A549 (cell line): Measurements from ENCODE around the gene RPL28. TPM values are rescaled to one million over a fixed set of nuclear protein-coding genes. Genes with fewer than 3 reads are reported as not detected.
"Not testable (repeated sequence)": the region's sequence is repeated elsewhere in the genome, so short reads cannot be mapped to it uniquely, and the experiment has no call there.

ENCODE experiments used
- ATAC-seq, 2 experiments: fragments of 200-7000 bp in 1 of 2; fragments of >200 bp in 1 of 2; cut with Nextera tagmentation in 1 of 2; cut with Tn5 transposase in 1 of 2; 3 replicates each; pipeline versions ENCODE4 v1.8.0 to v1.9.1; 2018 to 2020; ENCODE audit warnings: mild to moderate bottlenecking in 1 of 2, moderate library complexity in 1 of 2
- CTCF ChIA-PET: fragments of 300-600 bp; sonication (Branson Sonifier 250); formaldehyde crosslinking; extraction: SDS; loops from one replicate; lab custom pipeline; 2021; ENCODE audit warnings: antibody characterized with exemption, inconsistent platforms; lab: Yijun Ruan, JAX
- POLR2A ChIA-PET: fragments of 350-600 bp; formaldehyde crosslinking; extraction: SDS; loops from one replicate; lab custom pipeline; 2021; ENCODE audit warnings: antibody characterized with exemption, inconsistent platforms; lab: Yijun Ruan, JAX
- DNase-seq, 2 experiments: peaks; one replicate each; pipeline versions ENCODE4 v3.0.0 to v3.0.0-alpha.2; 2011 to 2016; ENCODE audit warnings: low read depth in 1 of 2, low spot score in 1 of 2
- FAIRE-seq: peaks from 2 replicates; lab custom pipeline; 2011; peaks lifted over from hg19 to GRCh38; lab: Jason Lieb, UNC
- H3K27ac ChIP-seq, 2 experiments: fragments of >200 bp; sonication (Bioruptor Twin); formaldehyde crosslinking; 3 replicates each; pipeline ENCODE4 v1.5.1; 2016 to 2017
- H3K4me1 ChIP-seq: fragments of >200 bp; sonication (Bioruptor Twin); formaldehyde crosslinking; 3 replicates; pipeline ENCODE4 v1.6.1; 2016
- H3K4me2 ChIP-seq: fragments of >200 bp; sonication (Bioruptor Twin); formaldehyde crosslinking; 3 replicates; pipeline ENCODE4 v1.6.1; 2016
- H3K4me3 ChIP-seq: fragments of >200 bp; sonication (Bioruptor Twin); formaldehyde crosslinking; 3 replicates; pipeline ENCODE4 v1.5.1; 2016
- H3K9me3 ChIP-seq: fragments of >200 bp; sonication (Bioruptor Twin); formaldehyde crosslinking; 3 replicates; pipeline ENCODE4 v1.6.1; 2016
- ATOH8 ChIP-seq: fragments of 250-450 bp; sonication (Bioruptor Pico); IDR thresholded peaks from 2 replicates; pipeline ENCODE4 v1.5.0; 2020; ENCODE audit warnings: low read depth, mild to moderate bottlenecking, moderate library complexity
- BCL3 ChIP-seq: fragments of >200 bp; sonication (Bioruptor Twin); formaldehyde crosslinking; IDR thresholded peaks from 3 replicates; pipeline ENCODE4 v1.6.1; 2016
- CBX2 ChIP-seq: fragments of 200-600 bp; sonication (generic); IDR thresholded peaks from 2 replicates; pipeline ENCODE4 v1.6.1; 2016; ENCODE audit warnings: low read depth, mild to moderate bottlenecking, borderline replicate concordance
- CBX8 ChIP-seq: fragments of 200-600 bp; sonication (generic); IDR thresholded peaks from 2 replicates; pipeline ENCODE4 v1.6.1; 2016
- CTCF ChIP-seq: fragments of >200 bp; sonication (Bioruptor Twin); formaldehyde crosslinking; IDR thresholded peaks from 3 replicates; pipeline ENCODE4 v1.5.1; 2016
- E2F6 ChIP-seq: IDR thresholded peaks from 2 replicates; pipeline ENCODE4 v1.6.1; 2012; ENCODE audit warnings: low read depth, borderline replicate concordance
- EHF ChIP-seq: fragments of 250-450 bp; sonication (Bioruptor Pico); IDR thresholded peaks from 2 replicates; pipeline ENCODE4 v1.5.0; 2020; ENCODE audit warnings: mild to moderate bottlenecking
- ELK1 ChIP-seq: fragments of 150-350 bp; IDR thresholded peaks from 2 replicates; pipeline ENCODE4 v1.6.1; 2014; ENCODE audit warnings: low read depth, mild to moderate bottlenecking, low read length
- EP300 ChIP-seq, 2 experiments: fragments of >200 bp; sonication (Bioruptor Twin); formaldehyde crosslinking; IDR thresholded peaks; 2 replicates in 1 of 2; 3 replicates in 1 of 2; pipeline ENCODE4 v1.6.1; 2016 to 2017
- FOSB ChIP-seq: fragments of 250-450 bp; sonication (Bioruptor Pico); IDR thresholded peaks from 2 replicates; pipeline ENCODE4 v1.5.0; 2020; ENCODE audit warnings: mild to moderate bottlenecking, moderate library complexity
- HES2 ChIP-seq: fragments of >200 bp; sonication (Bioruptor Twin); formaldehyde crosslinking; IDR thresholded peaks from 2 replicates; pipeline ENCODE4 v1.6.1; 2016
- HOXB13 ChIP-seq: fragments of 250-450 bp; sonication (Bioruptor Pico); IDR thresholded peaks from 2 replicates; pipeline ENCODE4 v1.5.0; 2020; ENCODE audit warnings: low read depth, mild to moderate bottlenecking, moderate library complexity
- JUN ChIP-seq, 2 experiments: fragments of >200 bp; sonication (Bioruptor Twin); formaldehyde crosslinking; IDR thresholded peaks; 2 replicates in 1 of 2; 3 replicates in 1 of 2; pipeline ENCODE4 v1.6.1; 2016 to 2017
- MAZ ChIP-seq: fragments of 150-350 bp; IDR thresholded peaks from 2 replicates; pipeline ENCODE4 v1.6.1; 2014; ENCODE audit warnings: antibody characterized with exemption, low read depth, low read length, borderline replicate concordance
- MYC ChIP-seq: IDR thresholded peaks from 2 replicates; pipeline ENCODE4 v1.6.1; 2012; ENCODE audit warnings: mild to moderate bottlenecking, inconsistent platforms, low read length, improper control_type of control experiment, borderline replicate concordance
- POLR2A ChIP-seq: IDR thresholded peaks from 2 replicates; pipeline ENCODE4 v1.6.1; 2012; ENCODE audit warnings: mild to moderate bottlenecking, low read length
- POLR2AphosphoS2 ChIP-seq: conservative IDR thresholded peaks from 2 replicates; pipeline ENCODE4 v1.6.1; 2012; ENCODE audit warnings: low read length, improper control_type of control experiment, inconsistent platforms
- RCOR1 ChIP-seq: fragments of 150-350 bp; IDR thresholded peaks from 2 replicates; pipeline ENCODE4 v1.6.1; 2014; ENCODE audit warnings: antibody characterized with exemption, low read length, low read depth
- RNF2 ChIP-seq: fragments of 200-600 bp; sonication (generic); IDR thresholded peaks from 2 replicates; pipeline ENCODE4 v1.6.1; 2016; ENCODE audit warnings: low read depth, mild to moderate bottlenecking, antibody characterized with exemption, moderate library complexity, borderline replicate concordance
- SREBF2 ChIP-seq: fragments of 450-650 bp; IDR thresholded peaks from 2 replicates; pipeline ENCODE4 v1.6.1; 2014; ENCODE audit warnings: mild to moderate bottlenecking, moderate library complexity
- TFCP2L1 ChIP-seq: fragments of 250-450 bp; sonication (Bioruptor Pico); IDR thresholded peaks from 2 replicates; pipeline ENCODE4 v1.5.0; 2021; ENCODE audit warnings: mild to moderate bottlenecking
- TP53 ChIP-seq: fragments of 250-450 bp; sonication (Bioruptor Pico); IDR thresholded peaks from 2 replicates; pipeline ENCODE4 v1.5.0; 2021; ENCODE audit warnings: mild to moderate bottlenecking, moderate library complexity
- USF2 ChIP-seq: fragments of 450-650 bp; IDR thresholded peaks from 2 replicates; pipeline ENCODE4 v1.6.1; 2014; ENCODE audit warnings: antibody characterized with exemption
- ZFP36 ChIP-seq: fragments of 450-650 bp; IDR thresholded peaks from 2 replicates; pipeline ENCODE4 v1.6.1; 2014; ENCODE audit warnings: borderline replicate concordance; ENCODE audit not compliant: partially characterized antibody
- WGBS: methylation state at CpG from one replicate; pipeline ENCODE4 v1.1.6; 2017; ENCODE audit errors: missing lambda C conversion rate; 5-methylcytosine and 5-hydroxymethylcytosine counted together
- polyA plus RNA-seq, 4 experiments: library from polyadenylated mRNA; depleted of rRNA in 3 of 4; stranded (reverse); fragments of >200 nt; fragmentation: RNase III in 1 of 4; extraction: RNeasy Plus Mini Kit Qiagen cat#74134 plus additional on column Dnase treatment in 1 of 4; gene quantifications; 2 replicates in 3 of 4; 3 replicates in 1 of 4; pipeline ENCODE4 v1.2.3, GENCODE V29; 2011 to 2017

RPL28 gene
- polyA plus RNA-seq, 2 of the 4 experiments (the other 2 are of a cell fraction) = 329 to 2,037 TPM

GRCh38 chr19:55408533-55408872 lies 22.8 kb downstream of the RPL28 start (continued):
- no peak for TF ChIP-seq ELK1
- no peak for TF ChIP-seq ZFP36
- no peak for TF ChIP-seq HES2
- no peak for TF ChIP-seq JUN (IDR thresholded peaks at IDR 0.05)
- TF ChIP-seq USF2 = no peak
- no peak for TF ChIP-seq POLR2AphosphoS2
- TF ChIP-seq FOSB (CRISPR knock-in tag) = peak; percentile 43; the same call in 1 of the 2 replicates
- no peak for TF ChIP-seq SREBF2
- TF ChIP-seq EHF (CRISPR knock-in tag) = peak; percentile 88; the same call in 1 of the 2 replicates
- TF ChIP-seq MAZ = no peak
- no peak for TF ChIP-seq BCL3
- TF ChIP-seq HOXB13 (CRISPR knock-in tag) = peak; percentile 95
- TF ChIP-seq EP300 (IDR thresholded peaks at IDR 0.05) = no peak
- TF ChIP-seq POLR2A = no peak
- no peak for TF ChIP-seq MYC
- TF ChIP-seq ATOH8 = peak; percentile 89
- TF ChIP-seq TFCP2L1 (CRISPR knock-in tag) = peak; percentile 82; the same call in 1 of the 2 replicates
- TF ChIP-seq CBX2 = no peak
- TF ChIP-seq E2F6 = no peak
- TF ChIP-seq CBX8 = no peak
- peak; percentile 92; the same call in 1 of the 2 replicates for TF ChIP-seq TP53
- TF ChIP-seq, all 56 proteins: peak for 16

- not testable (repeated sequence) for DNase-seq
Observed at GRCh38 chr19:55409179-55409578, 23.4 kb downstream of the RPL28 start.

GRCh38 chr19:55410168-55410567 lies 24.4 kb downstream of the RPL28 start:
- DNase-seq = no peak
- ATAC-seq = no peak
- Histone ChIP-seq H3K27ac (no peak overlapping the region), H3K9me3 (0 out of 3 replicates have a peak, but pooled peaks cover 6% of the 10 kb centered on the region), H3K4me2 (no peak overlapping the region), H3K4me1 (peaks cover 18% of the 10 kb centered on the region), H3K4me3 (no peak overlapping the region)
- no peak for TF ChIP-seq MYC
- no peak for TF ChIP-seq RCOR1
- no peak for TF ChIP-seq RNF2
- TF ChIP-seq CTCF = no peak
- TF ChIP-seq FOSB (CRISPR knock-in tag) = no peak
- WGBS = 83% methylated on average over 2 of the region's 2 CpGs
- ChIA-PET POLR2A (interaction anchor here (1.4 kb wide), 1 partner anchor 130 kb away, joined by 3 read pairs; the partner anchor contains the start of gene HSPBP1), CTCF (interaction anchor here (0.9 to 8.1 kb wide), 5 partner anchors 8 to 269 kb away, joined by 4 to 61 read pairs (median 8); no protein-coding TSS in a partner anchor)
- FAIRE-seq = peak; percentile 13

More at GRCh38 chr19:55409179-55409578, 23.4 kb downstream of the RPL28 start:
- not testable (repeated sequence) for ATAC-seq, FAIRE-seq, H3K9me3 ChIP-seq, H3K4me3 ChIP-seq, H3K4me2 ChIP-seq
- peak overlapping the region in 1 of 2 experiments; percentile 97; a peak in 4 of 6 replicates for H3K27ac ChIP-seq
- ChIA-PET CTCF (interaction anchor here (0.6 to 8.1 kb wide), 13 partner anchors 9 to 493 kb away, joined by 3 to 61 read pairs (median 4); partner anchors contain the start of gene DNAAF3), POLR2A (interaction anchor here (1.4 to 3.3 kb wide), 2 partner anchors 21 to 129 kb away, joined by 3 to 55 read pairs; partner anchors contain the start of genes HSPBP1 and RPL28)
- WGBS = 93% methylated on average over 8 of the region's 8 CpGs
- peaks cover 28% of the 10 kb centered on the region for H3K4me1 ChIP-seq
